Cardiac fibroblast (primary cell): ENCODE data around the gene DIP2C.

Experiments
- DNase-seq, 2 donors: peaks; one replicate each; pipeline versions ENCODE4 v3.0.0 to v3.0.0-alpha.2; 2010; ENCODE audit warnings: low read depth in 2 of 2
- H3K4me3 ChIP-seq, 2 donors: replicated peaks in 1 of 2; 1 replicate in 1 of 2; 2 replicates in 1 of 2; pipeline ENCODE4 v1.5.1; 2011; ENCODE audit warnings: low read depth in 2 of 2, low read length in 2 of 2, mild to moderate bottlenecking in 2 of 2, moderate library complexity in 1 of 2
- TF ChIP-seq, protein P1 (sequence below): IDR thresholded peaks from one replicate; pipeline ENCODE4 v1.5.1; 2011; ENCODE audit warnings: low read depth, mild to moderate bottlenecking, low read length, inconsistent platforms

DIP2C gene

DNA sequence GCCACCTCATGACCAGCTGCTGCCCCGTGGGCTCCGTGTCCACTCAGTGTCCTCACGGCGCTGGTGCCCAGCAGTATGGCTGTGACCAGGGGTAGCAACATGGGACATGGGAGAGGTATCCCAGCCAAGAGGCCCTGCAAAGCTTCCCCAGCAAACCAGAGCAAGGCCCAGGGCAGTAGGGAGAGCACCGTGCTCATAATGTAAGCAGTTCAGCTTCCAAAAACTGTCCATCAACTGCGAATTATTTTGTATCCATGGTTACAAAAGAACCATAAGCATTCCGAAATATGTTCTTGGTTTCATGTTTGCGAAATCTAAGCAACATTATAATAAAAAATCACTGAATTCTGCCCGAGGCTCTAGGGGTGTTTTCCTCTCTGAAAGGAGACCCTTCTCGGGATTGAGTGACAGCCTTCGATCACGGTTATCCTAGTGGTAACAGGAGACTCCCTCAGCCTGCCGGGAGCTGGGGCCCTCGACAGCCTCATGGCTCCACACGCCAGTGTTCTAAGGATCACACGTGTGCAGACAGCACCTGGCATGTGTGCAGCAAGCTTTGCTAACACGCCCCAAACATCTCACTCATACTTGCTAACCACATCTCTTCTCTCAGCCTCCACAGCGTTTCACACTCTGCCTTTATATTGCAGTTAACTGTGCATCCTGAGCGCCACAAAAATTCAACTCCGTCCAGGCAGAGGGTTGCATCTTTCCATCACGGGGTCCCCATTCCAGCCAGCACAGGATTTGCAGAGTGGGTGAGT is 117.6 kb downstream of the DIP2C start:
- TF ChIP-seq, protein P1, sequence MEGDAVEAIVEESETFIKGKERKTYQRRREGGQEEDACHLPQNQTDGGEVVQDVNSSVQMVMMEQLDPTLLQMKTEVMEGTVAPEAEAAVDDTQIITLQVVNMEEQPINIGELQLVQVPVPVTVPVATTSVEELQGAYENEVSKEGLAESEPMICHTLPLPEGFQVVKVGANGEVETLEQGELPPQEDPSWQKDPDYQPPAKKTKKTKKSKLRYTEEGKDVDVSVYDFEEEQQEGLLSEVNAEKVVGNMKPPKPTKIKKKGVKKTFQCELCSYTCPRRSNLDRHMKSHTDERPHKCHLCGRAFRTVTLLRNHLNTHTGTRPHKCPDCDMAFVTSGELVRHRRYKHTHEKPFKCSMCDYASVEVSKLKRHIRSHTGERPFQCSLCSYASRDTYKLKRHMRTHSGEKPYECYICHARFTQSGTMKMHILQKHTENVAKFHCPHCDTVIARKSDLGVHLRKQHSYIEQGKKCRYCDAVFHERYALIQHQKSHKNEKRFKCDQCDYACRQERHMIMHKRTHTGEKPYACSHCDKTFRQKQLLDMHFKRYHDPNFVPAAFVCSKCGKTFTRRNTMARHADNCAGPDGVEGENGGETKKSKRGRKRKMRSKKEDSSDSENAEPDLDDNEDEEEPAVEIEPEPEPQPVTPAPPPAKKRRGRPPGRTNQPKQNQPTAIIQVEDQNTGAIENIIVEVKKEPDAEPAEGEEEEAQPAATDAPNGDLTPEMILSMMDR: no peak
- peak in 1 of 2 donors; percentile 52 for DNase-seq

DNA sequence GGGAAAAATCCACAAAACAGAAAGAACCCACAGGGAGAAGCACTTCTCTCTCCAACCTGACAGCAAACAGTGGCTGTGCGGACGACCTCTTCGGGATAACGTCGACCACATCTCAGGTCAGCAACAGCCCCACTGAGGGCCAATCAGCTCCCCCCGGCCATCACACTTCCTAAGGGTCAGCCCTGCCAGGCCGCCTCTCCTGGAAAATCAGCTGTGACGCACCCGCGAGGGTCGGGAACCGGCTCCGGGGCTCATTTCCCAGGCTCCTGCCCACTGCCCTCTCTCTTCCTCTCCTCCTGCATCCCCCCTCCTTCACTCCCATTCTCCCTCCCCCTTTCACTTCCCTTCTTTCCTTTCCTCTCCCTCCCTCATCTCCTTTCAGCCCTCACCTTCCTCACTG is 118.3 kb downstream of the DIP2C start:
- TF ChIP-seq, protein P1: no peak
- DNase-seq: no peak
- H3K4me3 ChIP-seq: no peak overlapping the region

More for the DNA sequence above, 117.6 kb downstream of the DIP2C start:
- no peak overlapping the region for H3K4me3 ChIP-seq

DNA sequence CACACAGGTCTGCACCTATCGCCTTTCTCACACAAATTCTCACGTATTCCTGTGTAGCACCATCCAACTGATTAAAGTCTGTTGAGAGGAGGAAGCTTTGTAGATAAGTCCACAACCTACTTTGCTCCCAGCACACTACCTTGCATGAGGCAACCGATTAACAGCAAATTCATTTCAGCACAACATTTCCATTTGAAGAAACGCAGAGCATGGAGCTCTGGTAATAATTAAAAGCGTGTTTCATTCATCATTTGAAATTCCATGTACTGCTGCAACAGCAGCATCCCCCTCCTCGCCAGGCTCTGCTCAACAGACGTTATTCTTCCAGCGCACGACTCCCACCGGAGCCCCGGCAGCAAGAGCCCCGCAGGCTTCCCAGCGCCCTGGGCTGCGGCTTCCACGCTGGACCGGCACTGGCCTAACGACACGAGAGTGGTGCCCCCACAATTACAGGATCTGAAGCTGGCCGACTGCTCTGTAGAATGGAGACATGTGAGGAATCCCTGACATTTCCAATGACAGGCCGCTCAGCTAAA is 118.8 kb downstream of the DIP2C start:
- no peak for DNase-seq
- H3K4me3 ChIP-seq: no peak overlapping the region
- TF ChIP-seq, protein P1: no peak

DNA sequence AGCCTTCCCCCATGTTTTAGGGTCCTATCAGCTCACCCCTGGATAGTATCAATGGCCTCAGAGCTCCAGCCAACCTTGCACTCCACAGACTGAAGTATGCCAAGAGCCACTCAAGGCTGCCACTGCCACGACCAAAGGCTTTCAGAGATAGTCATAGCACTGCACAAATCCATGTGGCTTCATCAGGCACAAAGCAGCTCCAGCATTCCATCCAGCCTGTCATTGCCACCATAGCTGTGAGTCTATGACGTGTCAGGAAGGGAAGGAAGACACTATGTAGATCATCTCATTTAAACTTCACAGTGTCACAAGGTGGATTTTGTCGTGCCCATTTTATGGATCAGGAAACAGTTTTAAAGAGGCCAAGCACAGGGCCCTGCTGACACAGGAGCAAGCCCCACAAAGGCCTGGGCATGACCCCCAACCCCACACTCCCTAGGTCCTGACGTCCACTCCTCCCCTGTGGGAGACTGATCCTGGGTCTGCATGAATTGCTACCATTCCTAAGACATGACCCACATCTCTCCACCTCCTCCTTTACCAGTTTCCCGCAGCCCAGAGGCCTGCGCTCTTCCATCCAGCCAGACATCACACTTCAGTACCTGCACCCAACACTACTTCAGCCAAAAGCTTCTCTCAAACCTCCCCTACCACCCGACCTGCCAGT is 119.4 kb downstream of the DIP2C start:
- DNase-seq: no peak
- TF ChIP-seq, protein P1: no peak
- H3K4me3 ChIP-seq: no peak overlapping the region

DNA sequence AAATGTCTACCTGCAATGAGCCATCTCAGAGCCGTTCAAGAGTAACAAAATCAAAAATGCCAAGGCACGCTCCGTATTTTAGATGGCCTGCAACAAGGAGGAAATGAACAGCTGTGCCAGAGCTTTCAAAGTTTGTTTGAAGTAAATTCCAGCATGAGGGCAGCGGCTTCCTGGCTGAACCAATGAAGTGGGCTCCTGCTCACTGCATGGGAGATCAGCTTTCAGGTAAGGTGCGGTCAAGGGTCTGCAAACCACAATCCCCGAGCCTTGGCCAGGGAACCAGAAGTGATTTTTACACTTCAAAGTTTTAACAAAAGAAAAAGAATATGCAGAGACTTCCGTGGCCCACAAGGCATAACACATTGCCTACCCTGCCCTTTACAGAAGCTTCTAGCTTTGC is 120.6 kb downstream of the DIP2C start:
- H3K4me3 ChIP-seq: no peak overlapping the region
- no peak for DNase-seq
- TF ChIP-seq, protein P1: no peak

DNA sequence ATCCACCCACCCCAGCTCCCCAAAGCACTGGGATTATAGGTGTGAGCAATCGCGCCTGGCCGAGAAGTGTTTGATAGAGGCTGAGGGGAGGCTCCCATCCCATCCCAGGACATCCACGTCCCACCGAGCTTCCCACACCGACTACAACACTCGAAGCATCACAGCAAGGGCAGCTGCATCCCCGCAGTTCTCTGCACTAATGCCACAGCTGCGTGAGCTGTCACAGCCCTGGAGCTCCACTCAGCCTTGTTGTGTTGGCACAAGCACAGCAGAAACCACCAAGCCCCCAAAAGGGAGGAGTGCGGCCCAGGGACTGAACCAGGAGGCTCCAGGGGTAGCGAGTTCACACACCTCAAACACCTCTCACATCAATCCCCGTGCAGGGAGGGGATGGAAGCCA is 121.6 kb downstream of the DIP2C start:
- TF ChIP-seq, protein P1: no peak
- DNase-seq: no peak

More for the DNA sequence above, 121.6 kb downstream of the DIP2C start:
- H3K4me3 ChIP-seq: no peak overlapping the region
